Hepatocyte (in vitro differentiated cells): ENCODE measurements around the gene CEP128.

Source experiments
- CTCF ChIP-seq: fragments of 200-600 bp; sonication (generic); IDR thresholded peaks from 2 replicates; pipeline ENCODE4 v1.5.1; 2016; ENCODE audit warnings: antibody characterized with exemption, mild to moderate bottlenecking; ENCODE audit not compliant: poor library complexity
- EZH2 ChIP-seq: fragments of 200-600 bp; sonication (generic); IDR thresholded peaks from 2 replicates; pipeline ENCODE4 v1.6.1; 2016; ENCODE audit warnings: antibody characterized with exemption, mild to moderate bottlenecking, borderline replicate concordance

GRCh38 chr14:80560800-80561657, 380.5 kb downstream of the CEP128 start:
- TF ChIP-seq CTCF (no peak), EZH2 (no peak)
